MCF 10A (cell line): ENCODE measurements around the gene TM7SF2. TPM values are rescaled to one million over a fixed set of nuclear protein-coding genes. Genes with fewer than 3 reads are reported as not detected.

Source experiments
- BruUV-seq: library from RNA; stranded (reverse); fragments of 400-500 nt; replicated peaks from 2 replicates; lab custom pipeline; 2021; lab: Mats Ljungman, UMichigan
- CTCF ChIA-PET: fragments of 300-600 bp; sonication (Branson Sonifier 250); formaldehyde crosslinking; extraction: SDS; loops from one replicate; lab custom pipeline; 2021; ENCODE audit warnings: antibody characterized with exemption, inconsistent platforms; lab: Yijun Ruan, JAX
- POLR2A ChIA-PET: fragments of 300-600, 350-650 bp; sonication (Branson Sonifier 250); formaldehyde crosslinking; extraction: SDS; loops from one replicate; lab custom pipeline; 2020; ENCODE audit warnings: antibody characterized with exemption, inconsistent platforms; lab: Yijun Ruan, JAX
- DNase-seq: peaks from one replicate; pipeline ENCODE4 v3.0.0-alpha.2; 2018; ENCODE audit not compliant: unreplicated experiment
- H3K27ac Mint-ChIP-seq: one replicate; pipeline ENCODE4 v1.8.0; 2022; ENCODE audit warnings: mild to moderate bottlenecking, low read depth, mixed read lengths; ENCODE audit not compliant: unreplicated experiment
- H3K27me3 Mint-ChIP-seq: one replicate; pipeline ENCODE4 v1.8.0; 2022; ENCODE audit warnings: mixed read lengths; ENCODE audit not compliant: insufficient read depth, unreplicated experiment
- H3K36me3 Mint-ChIP-seq: one replicate; pipeline ENCODE4 v1.8.0; 2022; ENCODE audit warnings: mild to moderate bottlenecking, moderate library complexity, mixed read lengths; ENCODE audit not compliant: insufficient read depth, unreplicated experiment
- H3K4me1 Mint-ChIP-seq: one replicate; pipeline ENCODE4 v1.8.0; 2022; ENCODE audit warnings: mixed read lengths; ENCODE audit not compliant: insufficient read depth, unreplicated experiment
- H3K4me3 Mint-ChIP-seq: one replicate; pipeline ENCODE4 v1.8.0; 2022; ENCODE audit warnings: mild to moderate bottlenecking, moderate library complexity, mixed read lengths; ENCODE audit not compliant: unreplicated experiment
- H3K9me3 Mint-ChIP-seq: one replicate; pipeline ENCODE4 v1.8.0; 2022; ENCODE audit warnings: mixed read lengths; ENCODE audit not compliant: unreplicated experiment
- CTCF ChIP-seq: fragments of 200-600 bp; IDR thresholded peaks from one replicate; pipeline ENCODE4 v1.8.0; 2022; ENCODE audit warnings: antibody characterized with exemption, mild to moderate bottlenecking; ENCODE audit not compliant: unreplicated experiment
- intact Hi-C: fragments of 100-400 bp; cut with micrococcal nuclease; formaldehyde crosslinking; loops from 2 replicates; pipeline ENCODE4 v1.14.1; 2022
- total RNA-seq: library from RNA; stranded (reverse); gene quantifications from 2 replicates; pipeline ENCODE4 v1.2.3, GENCODE V29; 2022

The TM7SF2 gene
- total RNA-seq, 1 experiment from 2014 or later, result 14.0 TPM

- no peak for TF ChIP-seq CTCF
- no peak overlapping the region for H3K4me3 Mint-ChIP-seq
- intact Hi-C loops, result loop anchor here (2.0 to 10.0 kb wide), 2 partner anchors 145 to 195 kb away; partner anchors contain the start of gene ATG2A
- no peaks in the 10 kb centered on the region for H3K27me3 Mint-ChIP-seq
- ChIA-PET CTCF (interaction anchor here (0.5 to 5.1 kb wide), 20 partner anchors 10 to 1287 kb away, joined by 3 to 94 read pairs (median 3); partner anchors contain the start of genes ARL2, FAU, MRPL49 and POLA2), POLR2A (interaction anchor here (0.9 to 5.8 kb wide), 10 partner anchors 7 to 387 kb away, joined by 3 to 63 read pairs (median 4); partner anchors contain the start of genes CAPN1, FAU, MRPL49 and POLA2)
- BruUV-seq, result no TSS peak
- no peaks in the 10 kb centered on the region for H3K9me3 Mint-ChIP-seq
- peaks cover 11% of the 10 kb centered on the region for H3K4me1 Mint-ChIP-seq
- H3K36me3 Mint-ChIP-seq, result peaks cover 21% of the 10 kb centered on the region
- H3K27ac Mint-ChIP-seq, result no peak overlapping the region
- DNase-seq, result no peak
Measured at GRCh38 chr11:65109231-65110198, 2.2 kb upstream of the TM7SF2 start.

- POLR2A ChIA-PET, result interaction anchor here (0.6 to 5.8 kb wide), 14 partner anchors 8 to 262 kb away, joined by 3 to 63 read pairs (median 4); partner anchors contain the start of genes CAPN1, FAU, MRPL49 and POLA2
- TF ChIP-seq CTCF, result peak; percentile 91
- H3K36me3 Mint-ChIP-seq, result peaks cover 21% of the 10 kb centered on the region
- H3K9me3 Mint-ChIP-seq, result no peaks in the 10 kb centered on the region
- intact Hi-C loops, result loop anchor here (2.0 to 10.0 kb wide), 2 partner anchors 144 to 196 kb away; partner anchors contain the start of gene ATG2A
- CTCF ChIA-PET, result interaction anchor here (0.5 to 5.1 kb wide), 20 partner anchors 11 to 678 kb away, joined by 3 to 94 read pairs (median 3); partner anchors contain the start of genes ARL2, FAU, MRPL49 and POLA2
- no TSS peak for BruUV-seq
- peaks cover 11% of the 10 kb centered on the region for H3K4me1 Mint-ChIP-seq
- H3K4me3 Mint-ChIP-seq, result no peak overlapping the region
- no peaks in the 10 kb centered on the region for H3K27me3 Mint-ChIP-seq
- no peak overlapping the region for H3K27ac Mint-ChIP-seq
- peak; percentile 87 for DNase-seq
Measured at GRCh38 chr11:65110354-65110861, 1.3 kb upstream of the TM7SF2 start.

DNA sequence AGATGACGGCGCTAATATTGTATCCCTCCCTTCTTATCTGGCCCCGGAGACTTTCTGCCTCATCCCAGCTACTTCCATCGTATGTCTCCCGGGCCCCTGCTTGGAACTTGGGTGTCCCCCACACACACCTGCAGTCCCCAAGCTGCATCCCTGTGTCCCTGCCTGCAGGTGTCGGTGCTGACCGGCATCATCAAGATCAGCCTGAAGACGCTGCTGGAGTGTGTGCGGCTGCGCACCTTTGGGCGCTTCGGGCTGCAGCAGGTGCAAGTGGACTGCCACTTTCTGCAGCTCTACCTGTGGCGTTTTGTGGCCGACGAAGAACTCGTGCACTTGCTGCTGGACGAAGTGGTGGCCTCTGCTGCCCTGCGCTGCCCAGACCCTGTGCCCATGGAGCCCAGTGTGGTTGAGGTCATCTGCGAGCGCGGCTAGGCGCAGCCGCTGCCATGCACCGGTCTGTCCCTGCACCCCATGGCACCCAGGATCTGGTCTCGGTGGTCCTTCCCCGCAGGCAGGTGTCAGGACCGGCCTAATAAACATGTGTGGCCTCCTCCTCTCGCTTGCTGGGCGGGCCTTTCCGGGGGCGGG, 421 bp upstream of the TM7SF2 start:
- Mint-ChIP-seq H3K4me3 (peak overlapping the region; percentile 93), H3K27me3 (no peaks in the 10 kb centered on the region), H3K27ac (peak overlapping the region; percentile 94), H3K4me1 (peaks cover 11% of the 10 kb centered on the region), H3K9me3 (no peaks in the 10 kb centered on the region), H3K36me3 (peaks cover 26% of the 10 kb centered on the region)
- ChIA-PET CTCF (interaction anchor here (0.6 to 5.1 kb wide), 20 partner anchors 10 to 860 kb away, joined by 3 to 94 read pairs (median 4); partner anchors contain the start of genes ARL2, FAU, MRPL49 and PLCB3), POLR2A (interaction anchor here (0.5 to 5.8 kb wide), 18 partner anchors 9 to 293 kb away, joined by 3 to 63 read pairs (median 4); partner anchors contain the start of genes CAPN1, FAU, MRPL49 and SAC3D1)
- no TSS peak for BruUV-seq
- intact Hi-C loops, result loop anchor here (2.0 to 10.0 kb wide), 2 partner anchors 144 to 196 kb away; partner anchors contain the start of gene ATG2A
- no peak for DNase-seq
- no peak for TF ChIP-seq CTCF
